Hepatocyte (in vitro differentiated cells): ENCODE data around the gene HBA2. TPM values are rescaled to one million over a fixed set of nuclear protein-coding genes. Genes with fewer than 3 reads are reported as not detected.
A peak's percentile ranks its signal among the peaks of the same experiment; 100 is the strongest.
"Not testable (repeated sequence)": the region's sequence is repeated elsewhere in the genome, so short reads cannot be mapped to it uniquely, and the experiment has no call there.

Experiments
- DNase-seq: peaks from one replicate; pipeline ENCODE4 v3.0.0-alpha.2; 2016; ENCODE audit warnings: low spot score
- H2AFZ ChIP-seq: fragments of 200-600 bp; sonication (generic); 2 replicates; pipeline ENCODE4 v1.6.0; 2016; ENCODE audit warnings: antibody characterized with exemption, mild to moderate bottlenecking
- H3K27ac ChIP-seq: fragments of 200-600 bp; sonication (generic); 2 replicates; pipeline ENCODE4 v1.5.1; 2016; ENCODE audit warnings: mild to moderate bottlenecking
- H3K27me3 ChIP-seq: fragments of 200-600 bp; sonication (generic); 2 replicates; pipeline ENCODE4 v1.6.1; 2016
- H3K36me3 ChIP-seq: fragments of 200-600 bp; sonication (generic); replicated peaks from 2 replicates; pipeline ENCODE4 v1.5.1; 2016; ENCODE audit warnings: low read depth; ENCODE audit not compliant: insufficient read depth
- H3K4me1 ChIP-seq: fragments of 200-600 bp; sonication (generic); 2 replicates; pipeline ENCODE4 v1.5.1; 2016; ENCODE audit warnings: mild to moderate bottlenecking, moderate library complexity; ENCODE audit not compliant: insufficient read depth
- H3K4me2 ChIP-seq: fragments of 200-600 bp; sonication (generic); 2 replicates; pipeline ENCODE4 v1.6.0; 2016
- H3K4me3 ChIP-seq: fragments of 200-600 bp; sonication (generic); 2 replicates; pipeline ENCODE4 v1.5.1; 2016; ENCODE audit warnings: mild to moderate bottlenecking
- H3K79me2 ChIP-seq: fragments of 200-600 bp; sonication (generic); 2 replicates; pipeline ENCODE4 v1.6.0; 2017; ENCODE audit warnings: mild to moderate bottlenecking
- H3K9me2 ChIP-seq: fragments of 200-600 bp; sonication (generic); replicated peaks from 2 replicates; pipeline ENCODE4 v1.6.0; 2017; ENCODE audit warnings: mild to moderate bottlenecking; ENCODE audit not compliant: insufficient read depth
- H3K9me3 ChIP-seq: fragments of 200-600 bp; sonication (generic); 2 replicates; pipeline ENCODE4 v1.5.1; 2016; ENCODE audit warnings: low read depth, mild to moderate bottlenecking
- H4K20me1 ChIP-seq: fragments of 200-600 bp; sonication (generic); 2 replicates; pipeline ENCODE4 v1.6.0; 2016; ENCODE audit warnings: mild to moderate bottlenecking; ENCODE audit not compliant: insufficient read depth, poor library complexity, severe bottlenecking
- EZH2 ChIP-seq: fragments of 200-600 bp; sonication (generic); IDR thresholded peaks from 2 replicates; pipeline ENCODE4 v1.6.1; 2016; ENCODE audit warnings: antibody characterized with exemption, mild to moderate bottlenecking, borderline replicate concordance
- EZH2phosphoT487 ChIP-seq: fragments of 200-600 bp; sonication (generic); IDR thresholded peaks from one replicate; pipeline ENCODE4 v1.6.1; 2018; ENCODE audit warnings: antibody characterized with exemption, mild to moderate bottlenecking, low read depth, moderate library complexity; ENCODE audit not compliant: unreplicated experiment, severe bottlenecking
- WGBS: methylation state at CpG from one replicate; pipeline ENCODE4 v1.1.6; 2016; ENCODE audit warnings: low lambda C conversion rate; ENCODE audit errors: missing lambda C conversion rate; 5-methylcytosine and 5-hydroxymethylcytosine counted together
- polyA plus RNA-seq: library from polyadenylated mRNA; unstranded; fragments of >200 nt; fragmentation: Nextera tagmentation; extraction: Ambion mirVana; gene quantifications from 2 replicates; pipeline ENCODE4 v1.2.1, GENCODE V29; 2016
- total RNA-seq: library from RNA; depleted of rRNA; stranded (reverse); fragments of >200 nt; gene quantifications from 2 replicates; pipeline ENCODE4 v1.2.3, GENCODE V29; 2014
- TF ChIP-seq, protein P1 (sequence below): fragments of 200-600 bp; sonication (generic); IDR thresholded peaks from 2 replicates; pipeline ENCODE4 v1.5.1; 2016; ENCODE audit warnings: antibody characterized with exemption, mild to moderate bottlenecking; ENCODE audit not compliant: poor library complexity

The HBA2 gene
- total and polyA plus RNA-seq, 2 experiments from 2014 or later, result not detected

DNA sequence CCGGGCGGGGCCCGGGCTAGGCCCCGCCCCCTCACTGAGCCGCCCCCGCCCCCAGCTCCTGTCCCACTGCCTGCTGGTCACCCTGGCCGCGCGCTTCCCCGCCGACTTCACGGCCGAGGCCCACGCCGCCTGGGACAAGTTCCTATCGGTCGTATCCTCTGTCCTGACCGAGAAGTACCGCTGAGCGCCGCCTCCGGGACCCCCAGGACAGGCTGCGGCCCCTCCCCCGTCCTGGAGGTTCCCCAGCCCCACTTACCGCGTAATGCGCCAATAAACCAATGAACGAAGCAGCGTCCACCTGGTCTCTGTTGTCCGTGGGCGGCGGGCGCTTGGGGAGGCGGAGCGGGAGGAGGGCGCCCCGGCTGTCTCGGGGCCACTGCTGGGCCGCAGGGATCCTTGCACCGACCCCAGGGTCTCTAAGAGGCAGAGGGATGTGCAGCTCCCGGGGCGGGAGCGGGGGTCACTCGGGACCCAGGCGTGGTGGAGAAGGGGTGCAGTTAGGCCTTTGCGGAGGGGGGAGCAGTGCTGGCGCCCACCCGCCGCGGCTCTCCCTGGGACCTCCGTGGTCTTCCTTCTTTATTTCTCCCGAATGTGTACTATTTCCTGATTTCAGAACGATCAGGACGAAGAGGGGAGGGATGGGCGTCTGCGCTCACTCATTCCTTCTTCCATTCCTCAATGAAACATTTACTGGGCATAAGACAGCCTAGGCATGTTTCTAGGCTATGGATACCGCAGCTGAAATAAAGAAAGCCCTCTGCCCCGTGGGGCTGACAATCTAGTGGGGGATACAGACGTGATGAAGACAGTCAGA, 18.3 kb upstream of the HBA2 start:
- H3K27me3 ChIP-seq, result peaks cover 36% of the 10 kb centered on the region
- DNase-seq, result no peak

DNA sequence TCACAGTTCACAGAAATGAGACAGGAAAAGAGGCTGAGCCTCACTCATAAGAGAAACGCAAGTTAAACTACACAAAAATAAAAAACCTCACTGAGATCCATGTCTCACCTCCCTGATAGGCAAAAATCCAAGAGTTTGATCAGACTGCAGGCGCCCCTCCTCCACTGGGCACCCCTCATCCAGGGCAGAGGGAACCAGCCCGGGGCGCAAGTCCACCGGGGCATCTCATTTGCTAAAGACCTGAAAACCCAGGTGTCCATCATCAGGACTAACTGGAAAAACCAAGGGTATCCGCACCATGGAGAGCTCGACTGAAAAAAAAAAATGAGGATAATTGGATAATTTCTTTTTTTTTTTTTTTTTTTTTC, 17.7 kb upstream of the HBA2 start:
- Histone ChIP-seq H3K9me2 (no peaks in the 10 kb centered on the region), H3K9me3 (no peaks in the 10 kb centered on the region), H3K27ac (no peak overlapping the region), H4K20me1 (no peaks in the 10 kb centered on the region), H2AFZ (peak overlapping the region; percentile 29), H3K36me3 (no peaks in the 10 kb centered on the region), H3K79me2 (no peaks in the 10 kb centered on the region), H3K4me1 (peaks cover 7% of the 10 kb centered on the region), H3K27me3 (peaks cover 36% of the 10 kb centered on the region), H3K4me3 (no peak overlapping the region), H3K4me2 (peak overlapping the region; percentile 96)
- no peak for DNase-seq
- TF ChIP-seq, protein P1, sequence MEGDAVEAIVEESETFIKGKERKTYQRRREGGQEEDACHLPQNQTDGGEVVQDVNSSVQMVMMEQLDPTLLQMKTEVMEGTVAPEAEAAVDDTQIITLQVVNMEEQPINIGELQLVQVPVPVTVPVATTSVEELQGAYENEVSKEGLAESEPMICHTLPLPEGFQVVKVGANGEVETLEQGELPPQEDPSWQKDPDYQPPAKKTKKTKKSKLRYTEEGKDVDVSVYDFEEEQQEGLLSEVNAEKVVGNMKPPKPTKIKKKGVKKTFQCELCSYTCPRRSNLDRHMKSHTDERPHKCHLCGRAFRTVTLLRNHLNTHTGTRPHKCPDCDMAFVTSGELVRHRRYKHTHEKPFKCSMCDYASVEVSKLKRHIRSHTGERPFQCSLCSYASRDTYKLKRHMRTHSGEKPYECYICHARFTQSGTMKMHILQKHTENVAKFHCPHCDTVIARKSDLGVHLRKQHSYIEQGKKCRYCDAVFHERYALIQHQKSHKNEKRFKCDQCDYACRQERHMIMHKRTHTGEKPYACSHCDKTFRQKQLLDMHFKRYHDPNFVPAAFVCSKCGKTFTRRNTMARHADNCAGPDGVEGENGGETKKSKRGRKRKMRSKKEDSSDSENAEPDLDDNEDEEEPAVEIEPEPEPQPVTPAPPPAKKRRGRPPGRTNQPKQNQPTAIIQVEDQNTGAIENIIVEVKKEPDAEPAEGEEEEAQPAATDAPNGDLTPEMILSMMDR, result no peak
- peak; percentile 14 for TF ChIP-seq EZH2
- 75% methylated on average over 7 of the region's 7 CpGs for WGBS

More for the DNA sequence above, 18.3 kb upstream of the HBA2 start:
- Histone ChIP-seq H3K4me3 (peak overlapping the region; percentile 21), H3K4me2 (peak overlapping the region; percentile 96), H3K9me3 (no peaks in the 10 kb centered on the region), H3K27ac (no peak overlapping the region), H2AFZ (peak overlapping the region; percentile 29), H3K79me2 (no peaks in the 10 kb centered on the region), H3K9me2 (no peaks in the 10 kb centered on the region), H3K4me1 (peaks cover 7% of the 10 kb centered on the region), H3K36me3 (no peaks in the 10 kb centered on the region), H4K20me1 (no peaks in the 10 kb centered on the region)
- 4% methylated on average over 28 of the region's 59 CpGs for WGBS
- TF ChIP-seq EZH2, result peak; percentile 74
- no peak for TF ChIP-seq EZH2phosphoT487

DNA sequence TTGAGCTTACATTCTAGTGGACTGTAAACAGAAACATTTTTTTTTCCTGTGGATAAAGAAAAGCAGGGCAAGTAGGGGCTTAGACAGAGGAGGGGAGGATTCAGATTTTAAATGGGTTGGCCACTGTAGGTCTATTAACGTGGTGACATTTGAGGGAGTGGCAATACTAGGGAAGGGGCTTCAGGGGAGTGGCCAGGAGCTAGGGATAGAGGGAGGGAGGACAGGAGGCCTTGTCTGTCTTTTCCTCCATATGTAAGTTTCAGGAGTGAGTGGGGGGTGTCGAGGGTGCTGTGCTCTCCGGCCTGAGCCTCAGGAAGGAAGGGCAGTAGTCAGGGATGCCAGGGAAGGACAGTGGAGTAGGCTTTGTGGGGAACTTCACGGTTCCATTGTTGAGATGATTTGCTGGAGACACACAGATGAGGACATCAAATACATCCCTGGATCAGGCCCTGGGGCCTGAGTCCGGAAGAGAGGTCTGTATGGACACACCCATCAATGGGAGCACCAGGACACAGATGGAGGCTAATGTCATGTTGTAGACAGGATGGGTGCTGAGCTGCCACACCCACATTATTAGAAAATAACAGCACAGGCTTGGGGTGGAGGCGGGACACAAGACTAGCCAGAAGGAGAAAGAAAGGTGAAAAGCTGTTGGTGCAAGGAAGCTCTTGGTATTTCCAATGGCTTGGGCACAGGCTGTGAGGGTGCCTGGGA, 13.4 kb upstream of the HBA2 start:
- WGBS, result 57% methylated on average over 6 of the region's 6 CpGs
- Histone ChIP-seq H3K4me1 (peaks cover 6% of the 10 kb centered on the region), H3K27me3 (peaks cover 53% of the 10 kb centered on the region), H4K20me1 (no peaks in the 10 kb centered on the region), H3K4me3 (no peak overlapping the region), H3K27ac (no peak overlapping the region), H3K9me2 (no peaks in the 10 kb centered on the region), H3K9me3 (no peaks in the 10 kb centered on the region), H3K4me2 (no peak overlapping the region), H3K79me2 (no peaks in the 10 kb centered on the region), H2AFZ (no peak overlapping the region), H3K36me3 (no peaks in the 10 kb centered on the region)
- no peak for DNase-seq
- no peak for TF ChIP-seq EZH2phosphoT487
- no peak for TF ChIP-seq EZH2
- TF ChIP-seq, protein P1, result no peak

DNA sequence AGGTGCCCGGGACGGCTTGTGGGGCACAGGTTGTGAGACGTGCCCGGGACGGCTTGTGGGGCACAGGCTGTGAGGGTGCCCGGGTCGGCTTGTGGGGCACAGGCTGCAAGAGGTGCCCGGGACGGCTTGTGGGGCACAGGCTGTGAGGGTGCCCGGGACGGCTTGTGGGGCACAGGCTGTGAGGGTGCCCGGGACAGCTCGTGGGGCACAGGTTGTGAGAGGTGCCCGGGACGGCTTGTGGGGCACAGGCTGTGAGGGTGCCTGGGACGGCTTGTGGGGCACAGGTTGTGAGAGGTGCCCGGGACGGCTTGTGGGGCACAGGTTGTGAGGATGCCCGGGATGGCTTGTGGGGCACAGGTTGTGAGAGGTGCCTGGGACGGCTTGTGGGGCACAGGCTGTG, 12.4 kb upstream of the HBA2 start:
- no CpG with 5 or more reads among the region's 20 CpGs for whole genome bisulfite sequencing
- not testable (repeated sequence) for H3K79me2 ChIP-seq, H4K20me1 ChIP-seq

More for the DNA sequence above, 12.4 kb upstream of the HBA2 start:
- peaks cover 49% of the 10 kb centered on the region for H3K27me3 ChIP-seq
- H3K4me1 ChIP-seq, DNase-seq, H2AFZ ChIP-seq, H3K9me3 ChIP-seq, H3K4me2 ChIP-seq, H3K4me3 ChIP-seq, H3K36me3 ChIP-seq, H3K9me2 ChIP-seq, H3K27ac ChIP-seq: not testable (repeated sequence)
